Measurements from ENCODE around the gene POLD2.

The POLD2 gene

DNA sequence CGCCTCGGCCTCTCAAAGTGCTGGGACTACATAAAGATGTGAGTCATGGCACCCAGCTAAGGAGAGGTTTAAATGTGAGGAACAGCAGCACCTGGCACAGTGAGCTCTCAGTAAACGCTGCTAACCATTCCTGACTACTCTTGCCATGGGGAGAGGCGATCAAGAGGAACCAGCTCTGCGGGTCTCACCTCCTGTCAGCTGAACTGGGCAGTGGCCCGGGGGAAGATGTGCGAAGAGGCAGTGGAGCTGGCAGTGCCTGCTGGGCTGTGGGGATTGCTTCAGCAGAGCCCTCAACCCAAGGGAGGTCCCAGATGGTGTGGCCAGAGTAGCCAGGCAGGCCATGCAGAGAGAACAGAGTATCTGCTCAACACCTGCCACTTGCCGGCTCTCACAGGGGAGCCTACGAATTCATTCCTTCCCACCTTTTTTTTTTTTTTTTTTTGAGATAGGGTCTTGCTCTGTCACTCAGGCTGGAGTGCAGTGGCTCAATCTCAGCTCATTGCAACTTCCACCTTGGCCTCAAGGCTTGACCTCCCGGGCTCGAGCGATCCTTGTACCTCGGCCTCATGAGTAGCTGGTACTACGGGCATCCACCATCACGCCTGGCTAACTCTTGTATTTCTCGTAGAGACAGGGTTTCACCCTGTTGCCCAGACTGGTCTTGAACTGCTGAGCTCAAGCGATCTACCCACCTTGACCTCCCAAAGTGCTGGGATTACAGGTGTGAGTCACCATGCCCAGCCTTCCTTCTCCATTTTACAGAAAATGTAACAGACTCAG, 47.9 kb downstream of the POLD2 start:
- Histone ChIP-seq H3K36me3 (replicated peaks) (peaks cover 52% of the 10 kb centered on the region), H3K4me1 (no peaks in the 10 kb centered on the region), H3K27me3 (ENCODE audit: low read depth) (no peaks in the 10 kb centered on the region), H3K9me3 (no peaks in the 10 kb centered on the region), H3K4me3 (no peak overlapping the region)
- in situ Hi-C loops (cut with MboI; ENCODE audit: low sequenced_read_pairs) = no loop called here
- no peak for DNase-seq (ENCODE audit: low spot score in 2 of 2)

DNA sequence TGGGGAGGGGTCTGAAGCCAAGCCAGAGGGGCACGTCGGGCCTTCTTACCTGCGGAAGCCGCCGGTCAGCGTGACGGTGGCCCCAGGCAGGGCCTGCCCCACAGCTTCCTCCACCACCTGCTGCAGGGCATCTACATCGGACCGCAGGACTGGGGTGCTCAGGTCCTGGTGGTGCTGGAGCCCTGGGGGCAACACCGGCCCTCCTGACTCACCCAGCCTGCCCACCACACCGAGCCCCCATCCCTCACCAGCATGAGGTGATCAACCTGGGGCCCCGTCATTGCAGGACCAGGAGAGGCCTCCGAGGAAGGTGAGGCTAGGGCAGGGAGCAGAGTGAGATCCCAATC, 49.0 kb downstream of the POLD2 start:
- H3K4me1 ChIP-seq = no peaks in the 10 kb centered on the region
- in situ Hi-C loops (cut with MboI; ENCODE audit: low sequenced_read_pairs) = no loop called here
- no peaks in the 10 kb centered on the region for H3K9me3 ChIP-seq
- no peaks in the 10 kb centered on the region for H3K27me3 ChIP-seq (ENCODE audit: low read depth)
- peaks cover 42% of the 10 kb centered on the region for H3K36me3 ChIP-seq (replicated peaks)
- DNase-seq (ENCODE audit: low spot score in 2 of 2) = no peak
- no peak overlapping the region for H3K4me3 ChIP-seq

DNA sequence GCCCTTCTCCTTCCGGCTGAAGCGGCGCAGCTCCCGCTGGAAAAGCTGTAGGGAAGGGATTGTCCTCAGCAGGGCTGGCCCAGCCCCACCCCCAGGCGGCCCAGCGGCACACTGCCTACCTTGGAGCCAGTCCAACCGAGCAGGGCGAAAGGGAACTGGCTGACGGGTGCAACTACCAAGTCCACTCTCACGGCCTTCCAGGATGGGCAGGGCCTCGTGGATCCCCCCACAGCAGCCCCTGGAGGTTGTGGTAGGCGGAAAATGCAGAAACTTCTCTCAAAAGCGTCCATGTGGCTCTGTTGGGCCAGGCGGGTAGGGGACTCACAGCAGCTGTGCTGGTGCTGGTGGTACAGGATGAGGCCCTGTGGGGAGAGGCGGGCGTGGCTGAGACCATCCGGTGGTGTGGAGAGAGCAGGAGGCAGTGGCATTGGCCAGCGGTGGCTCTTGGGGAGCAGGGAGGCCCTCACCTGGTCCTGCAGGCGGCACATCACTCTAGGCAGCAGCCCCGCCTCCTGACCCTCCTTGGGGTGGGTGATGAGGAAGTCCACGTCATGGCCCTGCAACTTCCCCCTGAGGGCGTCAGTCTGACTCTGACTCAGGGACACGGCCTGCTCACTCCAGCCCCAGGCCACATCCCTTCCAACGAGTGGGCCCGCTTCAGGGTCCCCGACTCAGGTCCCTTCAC, 49.5 kb downstream of the POLD2 start:
- H3K27me3 ChIP-seq (ENCODE audit: low read depth) = no peaks in the 10 kb centered on the region
- H3K9me3 ChIP-seq = no peaks in the 10 kb centered on the region
- in situ Hi-C loops (cut with MboI; ENCODE audit: low sequenced_read_pairs) = no loop called here
- H3K4me3 ChIP-seq = no peak overlapping the region
- peaks cover 37% of the 10 kb centered on the region for H3K36me3 ChIP-seq (replicated peaks)
- no peaks in the 10 kb centered on the region for H3K4me1 ChIP-seq
- DNase-seq (ENCODE audit: low spot score in 2 of 2) = no peak

DNA sequence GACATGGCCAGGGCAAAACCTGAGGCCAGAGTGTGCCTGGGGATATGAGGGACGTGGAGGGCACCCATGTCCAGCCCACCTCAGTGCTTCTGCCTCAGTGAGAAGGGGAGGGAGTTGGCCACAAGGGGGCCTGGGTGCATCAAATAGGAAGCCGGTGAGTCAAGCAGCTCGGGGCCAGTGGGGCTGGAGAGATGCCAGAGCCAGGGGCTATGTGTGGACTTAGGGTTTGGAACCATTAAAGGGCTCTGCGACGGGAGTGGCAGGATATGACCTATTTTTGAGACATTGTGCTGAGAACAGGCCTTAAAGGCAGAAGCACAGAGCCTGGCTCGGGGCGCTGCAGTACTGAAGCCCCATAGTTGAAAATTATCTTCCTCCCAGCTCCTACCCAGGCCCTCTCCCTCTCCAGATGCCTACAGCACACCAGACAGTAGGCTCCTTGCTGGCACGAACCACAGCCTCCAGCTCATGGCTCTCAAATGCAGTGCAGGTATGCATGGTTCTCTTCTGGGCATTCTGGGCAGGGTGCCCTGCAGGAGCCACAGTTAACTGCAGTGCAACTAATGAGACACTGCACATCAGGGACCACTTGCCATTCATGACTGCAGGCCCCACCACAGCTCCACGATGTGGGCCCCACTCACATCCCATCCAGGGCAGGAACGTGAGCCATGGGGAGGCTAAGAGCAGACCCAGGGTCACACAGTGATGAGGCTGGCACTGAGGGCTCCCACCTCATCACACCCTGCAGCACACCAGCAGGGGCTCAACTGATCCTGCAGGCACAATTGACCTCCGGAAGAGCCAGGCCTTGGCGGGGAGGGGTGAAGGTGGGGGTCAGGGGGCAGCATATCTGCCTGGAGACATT, 50.8 kb downstream of the POLD2 start:
- Histone ChIP-seq H3K9me3 (no peaks in the 10 kb centered on the region), H3K36me3 (replicated peaks) (peaks cover 25% of the 10 kb centered on the region), H3K27me3 (ENCODE audit: low read depth) (no peaks in the 10 kb centered on the region), H3K4me3 (no peak overlapping the region), H3K4me1 (no peaks in the 10 kb centered on the region)
- peak; percentile 50 to 85 for DNase-seq (ENCODE audit: low spot score in 2 of 2)
- in situ Hi-C loops (cut with MboI; ENCODE audit: low sequenced_read_pairs) = no loop called here

DNA sequence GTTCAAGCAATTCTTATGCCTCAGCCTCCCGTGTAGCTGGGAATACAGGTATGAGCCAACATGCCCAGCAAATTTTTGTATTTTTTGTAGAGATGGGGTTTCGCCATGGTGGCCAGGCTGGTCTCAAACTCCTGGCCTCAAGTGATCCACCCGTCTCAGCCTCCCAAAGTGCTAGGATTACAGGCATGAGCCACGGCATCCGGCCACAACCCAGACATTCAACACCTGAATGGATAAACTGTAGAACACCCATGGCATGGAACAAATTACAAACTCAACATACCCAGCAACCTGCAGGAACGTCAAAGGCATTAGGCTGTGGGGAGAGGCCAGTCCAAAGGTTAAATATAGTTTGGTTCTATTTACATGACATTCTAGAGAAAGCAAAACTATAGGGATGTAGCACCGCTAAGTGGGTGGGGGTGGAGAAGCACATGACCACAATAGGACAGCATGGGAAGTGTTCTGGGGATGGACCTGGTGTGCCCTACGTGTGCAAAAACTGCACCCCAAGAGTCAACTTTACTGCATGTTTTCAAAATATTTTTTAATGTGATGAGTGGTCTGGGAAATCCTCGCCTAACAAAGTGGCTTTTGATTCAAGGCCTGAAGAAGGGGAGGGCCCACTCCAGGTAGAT, 51.5 kb downstream of the POLD2 start:
- H3K9me3 ChIP-seq = no peaks in the 10 kb centered on the region
- H3K27me3 ChIP-seq (ENCODE audit: low read depth) = no peaks in the 10 kb centered on the region
- in situ Hi-C loops (cut with MboI; ENCODE audit: low sequenced_read_pairs) = no loop called here
- DNase-seq (ENCODE audit: low spot score in 2 of 2) = no peak
- peaks cover 18% of the 10 kb centered on the region for H3K36me3 ChIP-seq (replicated peaks)
- H3K4me1 ChIP-seq = no peaks in the 10 kb centered on the region
- H3K4me3 ChIP-seq = no peak overlapping the region

DNA sequence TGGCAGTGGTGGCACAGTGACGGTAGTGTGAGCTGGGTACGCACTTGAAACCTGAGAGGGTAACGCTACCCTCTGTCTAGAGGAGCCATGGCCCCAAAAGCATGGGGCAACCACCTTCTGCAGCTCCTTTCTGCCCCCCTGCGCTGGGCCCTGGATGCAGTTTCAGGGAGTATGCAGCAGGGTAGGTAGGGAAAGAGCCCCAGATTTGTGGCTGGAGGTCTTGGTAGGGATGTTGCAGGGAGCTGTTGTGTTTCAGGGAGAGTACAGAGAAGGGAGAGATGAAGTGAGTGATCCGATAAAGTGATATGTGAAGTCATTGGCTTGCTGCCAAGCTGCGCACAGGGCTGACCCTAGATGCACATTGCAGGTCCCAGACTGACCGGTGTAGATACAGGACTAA, 55.3 kb downstream of the POLD2 start:
- H3K4me1 ChIP-seq = peaks cover 10% of the 10 kb centered on the region
- H3K9me3 ChIP-seq = no peaks in the 10 kb centered on the region
- in situ Hi-C loops (cut with MboI; ENCODE audit: low sequenced_read_pairs) = no loop called here
- no peaks in the 10 kb centered on the region for H3K27me3 ChIP-seq (ENCODE audit: low read depth)
- no peak overlapping the region for H3K4me3 ChIP-seq
- H3K36me3 ChIP-seq (replicated peaks) = no peaks in the 10 kb centered on the region
- DNase-seq (ENCODE audit: low spot score in 2 of 2) = no peak

DNA sequence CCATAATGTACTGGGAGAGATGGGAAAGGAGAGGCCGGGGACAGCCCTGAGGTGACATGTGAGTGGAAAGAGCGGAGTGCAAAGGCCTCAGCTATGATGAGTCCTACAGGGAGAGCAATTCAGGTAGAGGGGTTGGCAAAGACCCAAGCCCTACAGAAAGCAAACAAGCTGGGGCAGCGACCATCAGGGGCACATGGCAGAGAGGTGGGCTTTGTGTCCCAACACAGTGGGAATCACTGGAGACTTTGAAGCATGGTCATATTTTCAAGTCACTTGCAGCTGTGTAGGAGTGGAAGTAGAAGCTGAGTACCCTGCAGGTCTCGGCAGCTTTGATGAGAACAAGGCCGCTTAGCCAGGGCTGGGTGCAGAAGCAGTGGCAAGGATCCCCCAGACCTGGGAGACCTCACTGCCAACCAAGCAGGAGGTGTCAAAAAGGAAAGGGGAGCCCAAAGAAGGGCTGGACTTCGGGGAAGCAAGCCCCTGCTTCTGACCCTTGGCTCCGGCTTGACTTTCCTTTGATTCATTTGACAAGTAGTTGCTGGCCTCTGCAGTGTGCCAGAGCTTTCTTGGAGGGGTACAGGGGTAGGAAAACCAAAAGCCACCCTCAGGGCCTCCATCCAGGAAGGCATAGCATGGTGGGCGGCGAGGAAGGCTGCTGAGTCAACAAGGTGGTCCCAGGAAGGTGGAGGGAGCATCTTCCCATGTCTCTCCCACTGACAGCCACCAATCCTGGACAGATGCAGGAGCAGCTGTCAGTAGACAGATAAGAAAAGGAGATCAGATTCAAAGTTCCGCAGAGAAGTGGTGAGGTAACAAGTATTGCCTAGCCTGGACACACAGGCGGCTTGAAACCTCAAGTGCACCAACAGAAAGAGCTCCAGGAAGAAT, 56.0 kb downstream of the POLD2 start:
- Histone ChIP-seq H3K9me3 (no peaks in the 10 kb centered on the region), H3K36me3 (replicated peaks) (no peaks in the 10 kb centered on the region), H3K4me1 (peaks cover 10% of the 10 kb centered on the region), H3K4me3 (no peak overlapping the region), H3K27me3 (ENCODE audit: low read depth) (no peaks in the 10 kb centered on the region)
- in situ Hi-C loops (cut with MboI; ENCODE audit: low sequenced_read_pairs) = no loop called here
- no peak for DNase-seq (ENCODE audit: low spot score in 2 of 2)

DNA sequence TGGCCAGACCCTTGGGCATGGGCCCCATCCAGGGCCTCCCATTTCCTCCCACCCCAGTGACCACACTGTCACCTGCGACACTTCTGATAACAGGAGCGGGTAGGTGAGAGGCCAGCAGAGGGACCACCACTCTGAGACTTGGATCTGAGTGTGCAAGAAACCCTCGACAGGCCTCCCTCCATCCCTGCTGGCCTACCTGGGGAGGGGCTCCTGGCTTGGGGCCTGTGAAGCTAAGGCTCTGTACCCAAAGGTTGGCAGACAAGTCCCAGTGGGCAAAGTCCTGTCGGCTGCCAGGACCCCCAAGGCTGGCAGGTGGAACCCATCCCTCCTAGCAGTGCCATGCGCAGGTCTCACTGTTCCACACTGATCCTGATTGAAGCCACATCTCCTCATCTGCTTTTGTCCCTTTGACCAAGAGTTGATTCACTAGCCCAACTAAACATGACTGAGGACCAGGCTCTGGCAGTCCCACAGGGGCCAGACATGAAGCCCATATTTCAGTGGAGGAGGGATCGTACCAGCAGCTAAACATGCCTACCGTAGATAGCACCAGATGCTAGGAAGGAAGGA, 56.8 kb downstream of the POLD2 start:
- in situ Hi-C loops (cut with MboI; ENCODE audit: low sequenced_read_pairs) = no loop called here
- H3K4me1 ChIP-seq = peaks cover 10% of the 10 kb centered on the region
- H3K27me3 ChIP-seq (ENCODE audit: low read depth) = no peaks in the 10 kb centered on the region
- DNase-seq (ENCODE audit: low spot score in 2 of 2) = no peak
- H3K4me3 ChIP-seq = no peak overlapping the region
- peaks cover 6% of the 10 kb centered on the region for H3K36me3 ChIP-seq (replicated peaks)
- H3K9me3 ChIP-seq = no peaks in the 10 kb centered on the region

DNA sequence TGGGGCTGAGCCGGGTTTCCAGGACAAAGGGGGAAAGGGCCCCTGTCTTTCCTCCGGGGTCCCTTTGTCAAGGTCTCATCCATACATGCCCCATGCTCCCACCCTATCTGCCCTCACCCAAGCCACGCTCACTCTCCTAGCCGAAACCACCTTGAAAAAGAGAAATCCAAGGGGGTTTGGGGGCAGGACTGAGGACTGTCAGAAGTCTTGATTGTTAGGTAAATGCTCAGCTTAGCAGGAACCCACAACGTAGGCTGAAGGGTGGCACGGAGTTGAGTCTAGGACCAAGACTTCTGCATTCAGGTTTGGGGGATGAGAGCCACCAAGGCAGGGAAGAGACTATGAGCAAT, 57.3 kb downstream of the POLD2 start:
- no peak overlapping the region for H3K4me3 ChIP-seq
- peaks cover 10% of the 10 kb centered on the region for H3K4me1 ChIP-seq
- no peak for DNase-seq (ENCODE audit: low spot score in 2 of 2)
- H3K27me3 ChIP-seq (ENCODE audit: low read depth) = no peaks in the 10 kb centered on the region
- H3K36me3 ChIP-seq (replicated peaks) = peaks cover 11% of the 10 kb centered on the region
- H3K9me3 ChIP-seq = no peaks in the 10 kb centered on the region
- in situ Hi-C loops (cut with MboI; ENCODE audit: low sequenced_read_pairs) = no loop called here

DNA sequence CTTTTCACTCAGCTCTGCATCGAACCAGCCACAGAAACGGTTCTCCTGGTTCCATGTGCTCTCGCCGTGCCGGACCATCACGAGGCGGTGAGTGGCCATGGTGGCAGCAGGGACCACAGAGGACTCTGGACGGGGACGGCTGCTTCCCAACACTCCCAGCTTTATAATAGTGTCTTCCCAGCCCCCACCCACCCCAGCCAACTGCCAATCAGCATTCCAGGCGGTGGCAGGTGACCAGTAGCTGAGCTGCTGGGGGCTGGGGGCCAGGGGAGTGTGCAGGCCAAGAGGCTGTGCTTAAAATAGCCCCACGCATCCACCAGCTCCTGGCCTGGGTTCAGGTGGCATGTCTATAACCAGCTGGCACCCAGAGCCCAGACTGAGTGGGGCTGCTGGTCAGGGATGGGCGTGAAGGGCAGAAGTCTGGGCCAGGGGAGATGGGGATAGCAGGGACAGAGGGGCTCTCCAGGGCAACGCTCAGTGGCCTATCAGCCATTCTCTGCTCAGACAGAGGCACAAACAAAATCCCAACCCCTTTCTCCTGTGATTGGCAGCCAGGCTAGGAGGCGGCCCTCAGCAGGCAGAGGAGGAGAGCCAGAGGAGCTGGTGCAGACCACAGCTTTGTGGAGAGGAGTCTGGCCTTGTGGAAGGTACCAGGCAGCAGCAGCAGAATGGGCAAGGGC, 57.8 kb downstream of the POLD2 start, which contains the start of gene PGAM2:
Gene PGAM2, minus strand, starts transcription at position 137 of the 680 bp plus-strand sequence. Its CDS starts 38 bp downstream, at position 99.
- in situ Hi-C loops (cut with MboI; ENCODE audit: low sequenced_read_pairs) = no loop called here
- DNase-seq (ENCODE audit: low spot score in 2 of 2) = peak in 1 of 2 experiments; percentile 46
- Histone ChIP-seq H3K27me3 (ENCODE audit: low read depth) (no peaks in the 10 kb centered on the region), H3K4me1 (peaks cover 10% of the 10 kb centered on the region), H3K9me3 (no peaks in the 10 kb centered on the region), H3K36me3 (replicated peaks) (peaks cover 16% of the 10 kb centered on the region), H3K4me3 (no peak within 1 kb of the TSS)

DNA sequence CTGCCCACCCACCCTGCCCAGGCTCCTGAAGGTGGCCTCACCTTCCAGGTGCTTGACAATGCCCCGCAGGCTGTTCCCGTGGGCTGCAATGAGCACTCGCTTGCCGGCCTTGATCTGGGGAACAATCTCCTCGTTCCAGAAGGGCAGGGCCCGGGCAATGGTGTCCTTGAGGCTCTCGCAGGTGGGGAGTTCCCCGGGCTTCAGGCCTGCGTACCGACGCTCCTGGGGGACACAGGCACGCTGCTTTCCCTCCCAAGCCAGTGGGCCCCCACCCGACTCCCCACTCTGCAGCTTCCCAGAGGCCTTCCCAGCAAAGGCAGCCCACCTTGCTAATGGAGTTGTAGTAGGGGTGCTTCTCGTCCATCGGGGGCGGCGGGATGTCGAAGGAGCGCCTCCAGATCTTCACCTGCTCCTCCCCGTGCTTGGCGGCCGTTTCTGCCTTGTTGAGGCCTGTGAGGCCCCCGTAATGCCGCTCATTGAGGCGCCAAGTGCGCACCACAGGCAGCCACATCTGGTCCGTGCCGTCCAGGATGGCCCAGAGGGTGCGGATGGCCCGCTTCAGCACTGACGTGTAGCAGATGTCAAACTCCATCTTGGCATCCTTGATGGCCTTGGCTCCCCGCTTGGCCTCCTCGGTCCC, 58.4 kb downstream of the POLD2 start:
- in situ Hi-C loops (cut with MboI; ENCODE audit: low sequenced_read_pairs) = no loop called here
- peaks cover 10% of the 10 kb centered on the region for H3K4me1 ChIP-seq
- H3K9me3 ChIP-seq = no peaks in the 10 kb centered on the region
- H3K36me3 ChIP-seq (replicated peaks) = peaks cover 21% of the 10 kb centered on the region
- H3K4me3 ChIP-seq = no peak overlapping the region
- no peaks in the 10 kb centered on the region for H3K27me3 ChIP-seq (ENCODE audit: low read depth)
- DNase-seq (ENCODE audit: low spot score in 2 of 2) = no peak

Data from HAP-1 (cell line).